Endothelial cell of umbilical vein (primary cell): Measurements from ENCODE around the gene COPS2.

Experiments used
- CTCF ChIP-seq, 2 donors: IDR thresholded peaks; 1 replicate in 1 of 2; 2 replicates in 1 of 2; pipeline ENCODE4 v1.5.1; 2011; ENCODE audit warnings: low read length in 2 of 2, mild to moderate bottlenecking in 2 of 2, moderate library complexity in 2 of 2, control low read depth in 1 of 2, inconsistent platforms in 1 of 2, low read depth in 1 of 2; ENCODE audit not compliant: insufficient read depth in 1 of 2; ENCODE audit errors: extremely low read depth in 1 of 2
- EZH2 ChIP-seq: IDR thresholded peaks from 2 replicates; pipeline ENCODE4 v1.6.1; 2012; ENCODE audit warnings: borderline replicate concordance, low read depth, mild to moderate bottlenecking, moderate library complexity, low read length, inconsistent platforms; ENCODE audit not compliant: severe bottlenecking

GRCh38 chr15:49135342-49135857 lies 20.0 kb downstream of the COPS2 start:
- TF ChIP-seq CTCF (IDR thresholded peaks at IDR 0.05; ENCODE audit: extremely low read depth in 1 of 2, insufficient read depth in 1 of 2, low read depth in 1 of 2, low read length in 2 of 2) (no peak), EZH2 (no peak)
